Trophoblast cell (in vitro differentiated cells and primary cell): ENCODE measurements around the gene DTNB. TPM values are rescaled to one million over a fixed set of nuclear protein-coding genes. Genes with fewer than 3 reads are reported as not detected.

Experiments
- DNase-seq, 2 donors: peaks; one replicate each; pipeline ENCODE4 v3.0.0-alpha.2; 2016
- H2AFZ ChIP-seq: 2 replicates; pipeline ENCODE4 v1.6.1; 2013; ENCODE audit warnings: low read length, moderate library complexity, mild to moderate bottlenecking; ENCODE audit not compliant: insufficient read depth, poor library complexity
- H2AK5ac ChIP-seq: 2 replicates; pipeline ENCODE4 v1.6.1; 2013; ENCODE audit warnings: mild to moderate bottlenecking, low read length
- H2BK120ac ChIP-seq: 2 replicates; pipeline ENCODE4 v1.6.1; 2013; ENCODE audit warnings: low read length, mild to moderate bottlenecking, moderate library complexity; ENCODE audit not compliant: insufficient read depth, poor library complexity
- H2BK12ac ChIP-seq: 2 replicates; pipeline ENCODE4 v1.6.1; 2013; ENCODE audit warnings: mild to moderate bottlenecking, low read length, moderate library complexity
- H2BK5ac ChIP-seq: 2 replicates; pipeline ENCODE4 v1.6.1; 2013; ENCODE audit warnings: low read length, low read depth, moderate library complexity, mild to moderate bottlenecking; ENCODE audit not compliant: poor library complexity
- H3K14ac ChIP-seq: 2 replicates; pipeline ENCODE4 v1.6.1; 2013; ENCODE audit warnings: mild to moderate bottlenecking, low read length
- H3K18ac ChIP-seq: 2 replicates; pipeline ENCODE4 v1.6.1; 2013; ENCODE audit warnings: mild to moderate bottlenecking, low read length
- H3K23ac ChIP-seq: 2 replicates; pipeline ENCODE4 v1.6.1; 2013; ENCODE audit warnings: low read length
- H3K27ac ChIP-seq: 2 replicates; pipeline ENCODE4 v1.5.1; 2013; ENCODE audit warnings: low read depth, mild to moderate bottlenecking, inconsistent platforms, low read length, moderate library complexity
- H3K27me3 ChIP-seq: 2 replicates; pipeline ENCODE4 v1.6.1; 2013; ENCODE audit warnings: inconsistent platforms, mild to moderate bottlenecking, low read length, moderate library complexity; ENCODE audit not compliant: insufficient read depth
- H3K36me3 ChIP-seq, 2 experiments: 1 replicate in 1 of 2; 2 replicates in 1 of 2; pipeline ENCODE4 v1.6.1; 2013; ENCODE audit warnings: low read length in 2 of 2, mild to moderate bottlenecking in 2 of 2, moderate library complexity in 1 of 2; ENCODE audit not compliant: insufficient read depth in 2 of 2, control insufficient read depth in 1 of 2
- H3K4ac ChIP-seq: 2 replicates; pipeline ENCODE4 v1.6.1; 2013; ENCODE audit warnings: low read depth, mild to moderate bottlenecking, low read length, moderate library complexity
- H3K4me1 ChIP-seq, 2 experiments: 1 replicate in 1 of 2; 2 replicates in 1 of 2; pipeline ENCODE4 v1.6.1; 2013; ENCODE audit warnings: low read length in 2 of 2, mild to moderate bottlenecking in 2 of 2, moderate library complexity in 1 of 2; ENCODE audit not compliant: insufficient read depth in 2 of 2, control insufficient read depth in 1 of 2
- H3K4me2 ChIP-seq: 2 replicates; pipeline ENCODE4 v1.6.1; 2013; ENCODE audit warnings: inconsistent platforms, mild to moderate bottlenecking, low read length, moderate library complexity
- H3K4me3 ChIP-seq: 2 replicates; pipeline ENCODE4 v1.5.1; 2013; ENCODE audit warnings: mild to moderate bottlenecking, low read depth, low read length, inconsistent platforms
- H3K79me1 ChIP-seq: one replicate; pipeline ENCODE4 v1.6.1; 2013; ENCODE audit warnings: low read length
- H3K79me2 ChIP-seq: 2 replicates; pipeline ENCODE4 v1.6.1; 2013; ENCODE audit warnings: low read length, mild to moderate bottlenecking; ENCODE audit not compliant: control insufficient read depth, insufficient read depth, poor library complexity
- H3K9ac ChIP-seq: 2 replicates; pipeline ENCODE4 v1.6.1; 2013; ENCODE audit warnings: mild to moderate bottlenecking, low read length
- H3K9me3 ChIP-seq: 2 replicates; pipeline ENCODE4 v1.6.1; 2013; ENCODE audit warnings: low read depth, mild to moderate bottlenecking, control low read depth, inconsistent platforms, low read length; ENCODE audit not compliant: insufficient read depth
- H4K12ac ChIP-seq: 2 replicates; pipeline ENCODE4 v1.6.1; 2013; ENCODE audit warnings: low read depth, mild to moderate bottlenecking, low read length, moderate library complexity
- H4K8ac ChIP-seq: 2 replicates; pipeline ENCODE4 v1.6.1; 2013; ENCODE audit warnings: low read depth, mild to moderate bottlenecking, low read length, moderate library complexity
- H4K91ac ChIP-seq: one replicate; pipeline ENCODE4 v1.6.1; 2013; ENCODE audit warnings: low read depth, mild to moderate bottlenecking, low read length, moderate library complexity
- WGBS: extraction: QIAGEN DNeasy Blood & Tissue Kit; methylation state at CpG from one replicate; pipeline ENCODE4 v1.1.7; 2013; ENCODE audit warnings: missing lambda C conversion rate; ENCODE audit not compliant: insufficient read length, insufficient coverage; ENCODE audit errors: extremely low coverage; 5-methylcytosine and 5-hydroxymethylcytosine counted together
- polyA plus RNA-seq: library from polyadenylated mRNA; stranded (reverse); fragments of 200-250 nt; gene quantifications from 2 replicates; pipeline ENCODE4 v1.2.3, GENCODE V29; 2013

DTNB gene
- 6.2 and 6.6 TPM in 2 replicates for polyA plus RNA-seq

DNA sequence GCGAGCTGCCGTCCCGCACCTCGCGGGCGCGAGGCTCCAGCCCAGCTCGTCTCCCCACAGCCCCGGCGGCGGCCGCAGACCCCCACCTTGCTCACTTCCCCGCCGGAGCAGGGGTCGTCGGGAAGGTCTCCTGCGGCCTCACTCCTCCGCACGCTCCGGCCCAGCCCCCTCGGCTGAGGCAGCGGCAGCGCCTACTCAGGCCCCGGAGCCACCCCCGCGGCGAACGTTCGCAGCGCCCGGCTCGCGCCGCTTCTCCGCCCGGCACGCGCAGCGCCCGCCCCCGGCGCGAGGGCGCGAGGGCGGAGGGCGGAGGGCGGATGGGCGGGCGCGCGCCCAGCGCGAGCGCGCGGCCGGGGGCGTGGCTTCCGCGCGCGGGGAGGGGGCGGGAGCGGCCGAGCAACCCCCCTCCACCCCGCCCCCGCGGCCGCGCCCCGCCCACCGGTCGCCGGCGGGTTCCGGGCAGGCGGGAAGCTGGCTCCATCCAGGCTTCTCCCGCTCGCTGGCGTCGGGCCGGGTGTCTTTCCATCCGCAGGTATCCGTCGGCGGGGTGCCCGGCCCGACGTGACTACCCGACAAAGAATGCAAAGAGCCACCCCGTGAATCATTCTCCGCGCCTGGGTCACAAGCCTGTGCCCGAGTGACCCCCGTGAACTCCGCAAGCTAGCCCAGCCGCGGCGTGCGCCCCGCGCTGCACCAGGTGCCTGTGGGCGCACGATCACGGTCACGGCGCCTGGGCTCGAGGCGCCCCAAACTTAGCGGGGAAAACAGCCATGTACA lies at the start of gene DTNB:
Gene DTNB (minus strand): TSS at position 278 of the 777 bp plus-strand sequence. CDS start 20,917 bp downstream, outside the sequence.
- DNase-seq = peak; percentile 57 to 82
- H3K9me3 ChIP-seq = no peaks in the 10 kb centered on the region
- peak within 1 kb of the TSS; percentile 81 for H3K9ac ChIP-seq
- no peak within 1 kb of the TSS for H3K27ac ChIP-seq
- H3K27me3 ChIP-seq = peaks cover 6% of the 10 kb centered on the region
- peak within 1 kb of the TSS; percentile 20 for H2BK12ac ChIP-seq
- no peak within 1 kb of the TSS for H2AK5ac ChIP-seq
- H3K4me1 ChIP-seq = peaks cover 0 to 3% of the 10 kb centered on the region in 2 experiments
- H3K4ac ChIP-seq = no peak within 1 kb of the TSS
- H2BK120ac ChIP-seq = peak within 1 kb of the TSS; percentile 34
- peaks cover 4% of the 10 kb centered on the region for H3K79me2 ChIP-seq
- peak within 1 kb of the TSS; percentile 92 for H2AFZ ChIP-seq
- WGBS = no CpG with 5 or more reads among the region's 111 CpGs
- H2BK5ac ChIP-seq = no peak within 1 kb of the TSS
- peaks cover 4% of the 10 kb centered on the region for H3K79me1 ChIP-seq
- peak within 1 kb of the TSS; percentile 72 for H3K18ac ChIP-seq
- peak within 1 kb of the TSS; percentile 81 for H4K12ac ChIP-seq
- H3K36me3 ChIP-seq = no peaks in the 10 kb centered on the region
- H3K14ac ChIP-seq = peak within 1 kb of the TSS; percentile 52
- H3K23ac ChIP-seq = no peak within 1 kb of the TSS
- peak within 1 kb of the TSS; percentile 81 for H4K8ac ChIP-seq
- H3K4me2 ChIP-seq = peak within 1 kb of the TSS; percentile 79
- peak within 1 kb of the TSS; percentile 92 for H3K4me3 ChIP-seq
- peak within 1 kb of the TSS; percentile 45 for H4K91ac ChIP-seq

DNA sequence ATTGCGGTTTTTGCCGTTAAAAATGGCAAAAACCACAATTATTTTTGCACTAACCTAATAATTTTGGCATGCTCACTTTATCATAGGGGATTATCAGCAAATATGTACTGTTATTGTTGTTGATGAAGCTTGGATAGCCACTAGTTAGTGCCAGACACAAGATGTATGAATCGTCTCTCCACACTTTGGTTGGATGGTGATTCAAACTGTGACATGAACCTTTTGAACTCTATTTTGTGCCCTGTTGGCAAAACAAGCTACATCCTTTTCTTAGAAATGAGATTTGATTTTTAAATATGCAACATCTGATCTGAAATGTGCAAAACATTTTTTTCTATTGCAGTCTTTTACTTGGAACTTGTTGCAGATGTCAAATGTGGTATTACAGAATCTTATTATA lies 48.8 kb upstream of the DTNB start:
- H2AK5ac ChIP-seq = no peak overlapping the region
- no peak overlapping the region for H3K27ac ChIP-seq
- H3K9ac ChIP-seq = no peak overlapping the region
- no peak overlapping the region for H2BK5ac ChIP-seq
- no peak overlapping the region for H3K23ac ChIP-seq
- H3K14ac ChIP-seq = no peak overlapping the region
- H3K79me1 ChIP-seq = no peaks in the 10 kb centered on the region
- no peak overlapping the region for H3K4me2 ChIP-seq
- H4K91ac ChIP-seq = no peak overlapping the region
- no peak overlapping the region for H2BK12ac ChIP-seq
- no peaks in the 10 kb centered on the region for H3K9me3 ChIP-seq
- H2AFZ ChIP-seq = no peak overlapping the region
- H3K4ac ChIP-seq = no peak overlapping the region
- no peak overlapping the region for H4K12ac ChIP-seq
- no peaks in the 10 kb centered on the region for H3K36me3 ChIP-seq
- H3K27me3 ChIP-seq = no peaks in the 10 kb centered on the region
- no peak for DNase-seq
- H3K4me3 ChIP-seq = no peak overlapping the region
- no peak overlapping the region for H2BK120ac ChIP-seq
- no peaks in the 10 kb centered on the region for H3K4me1 ChIP-seq
- WGBS = no CpG with 5 or more reads among the region's 3 CpGs
- H3K18ac ChIP-seq = no peak overlapping the region
- no peaks in the 10 kb centered on the region for H3K79me2 ChIP-seq
- no peak overlapping the region for H4K8ac ChIP-seq

DNA sequence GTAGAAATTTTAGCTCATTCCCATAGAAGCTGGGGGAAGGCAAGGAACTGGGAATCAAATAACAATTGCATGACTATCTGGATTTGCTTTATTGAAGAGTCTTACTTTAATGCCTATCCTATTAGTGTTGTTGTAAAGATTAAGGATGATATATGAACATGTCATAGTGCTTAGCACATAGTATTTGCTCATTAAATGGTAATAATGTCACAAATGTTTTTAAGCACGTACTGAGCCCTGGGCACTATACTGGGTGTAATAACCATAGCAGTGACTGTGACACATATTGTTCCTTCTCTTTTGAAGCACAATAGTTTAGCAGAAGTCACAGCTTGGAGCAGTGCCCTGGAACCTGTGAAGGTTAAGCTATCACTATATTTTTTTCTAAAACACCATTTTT lies 47.2 kb upstream of the DTNB start:
- H3K9ac ChIP-seq = no peak overlapping the region
- H3K79me1 ChIP-seq = no peaks in the 10 kb centered on the region
- WGBS = no CpG with 5 or more reads among the region's 1 CpG
- H3K79me2 ChIP-seq = no peaks in the 10 kb centered on the region
- no peaks in the 10 kb centered on the region for H3K36me3 ChIP-seq
- H3K4ac ChIP-seq = no peak overlapping the region
- no peak overlapping the region for H3K4me2 ChIP-seq
- H2BK5ac ChIP-seq = no peak overlapping the region
- no peak overlapping the region for H4K12ac ChIP-seq
- H3K27me3 ChIP-seq = no peaks in the 10 kb centered on the region
- H3K4me1 ChIP-seq = no peaks in the 10 kb centered on the region
- no peak overlapping the region for H2BK120ac ChIP-seq
- H3K14ac ChIP-seq = no peak overlapping the region
- H3K9me3 ChIP-seq = no peaks in the 10 kb centered on the region
- H3K4me3 ChIP-seq = no peak overlapping the region
- DNase-seq = no peak
- no peak overlapping the region for H3K23ac ChIP-seq
- H2BK12ac ChIP-seq = no peak overlapping the region
- no peak overlapping the region for H4K8ac ChIP-seq
- H4K91ac ChIP-seq = no peak overlapping the region
- H2AK5ac ChIP-seq = no peak overlapping the region
- H2AFZ ChIP-seq = no peak overlapping the region
- H3K18ac ChIP-seq = no peak overlapping the region
- no peak overlapping the region for H3K27ac ChIP-seq

DNA sequence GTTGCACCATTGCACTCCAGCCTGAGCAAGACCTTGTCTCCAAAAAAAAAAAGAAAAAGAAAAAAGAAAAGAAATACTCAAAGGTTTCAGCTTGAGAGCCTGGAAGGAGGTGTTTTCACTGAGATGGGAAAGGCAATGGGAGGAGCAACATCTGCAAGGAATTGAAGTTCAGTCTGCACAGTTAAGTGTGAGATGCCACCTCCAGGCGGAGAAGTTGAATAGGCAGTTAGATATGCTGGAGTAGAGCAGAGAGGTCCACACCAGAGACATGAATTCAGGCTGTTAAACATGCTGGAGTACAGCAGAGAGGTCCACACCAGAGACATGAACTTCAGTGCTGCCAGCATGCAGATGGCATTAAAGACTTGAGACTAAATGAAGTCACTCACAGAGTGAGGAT lies 41.4 kb upstream of the DTNB start:
- Histone ChIP-seq H3K36me3 (no peaks in the 10 kb centered on the region), H4K8ac (no peak overlapping the region), H2BK120ac (no peak overlapping the region), H3K9ac (no peak overlapping the region), H3K18ac (no peak overlapping the region), H3K4me3 (no peak overlapping the region), H3K4me1 (no peaks in the 10 kb centered on the region), H3K23ac (no peak overlapping the region), H4K91ac (no peak overlapping the region), H2AK5ac (no peak overlapping the region), H2BK5ac (no peak overlapping the region), H2AFZ (no peak overlapping the region), H3K4me2 (no peak overlapping the region), H3K79me2 (no peaks in the 10 kb centered on the region), H4K12ac (no peak overlapping the region), H3K4ac (no peak overlapping the region), H3K79me1 (no peaks in the 10 kb centered on the region), H2BK12ac (no peak overlapping the region), H3K14ac (no peak overlapping the region), H3K27ac (no peak overlapping the region), H3K27me3 (no peaks in the 10 kb centered on the region), H3K9me3 (no peaks in the 10 kb centered on the region)
- DNase-seq = peak in 1 of 2 donors; percentile 3
- WGBS = no CpG with 5 or more reads among the region's 1 CpG
